NCI-H2107 treated with DMSO at 0.1 percent for 48 hours (cell line): ENCODE data around the gene NSDHL.
"Not testable (repeated sequence)": the region's sequence is repeated elsewhere in the genome, so short reads cannot be mapped to it uniquely, and the experiment has no call there.

Source experiments
- DNase-seq: peaks from one replicate; lab custom pipeline; 2025; ENCODE audit not compliant: unreplicated experiment; lab: John Stamatoyannopoulos, UW

NSDHL gene

GRCh38 chrX:152910018-152910417, 79.2 kb downstream of the NSDHL start:
- DNase-seq = not testable (repeated sequence)

- DNase-seq = no peak
These were observed 81.2 kb downstream of the NSDHL start for GRCh38 chrX:152912106-152912505.

- DNase-seq = no peak
These were observed 81.8 kb downstream of the NSDHL start for GRCh38 chrX:152912641-152913040.

GRCh38 chrX:152913346-152913745, 82.5 kb downstream of the NSDHL start:
- no peak for DNase-seq

GRCh38 chrX:152913910-152914309, 83.0 kb downstream of the NSDHL start:
- DNase-seq = no peak

- no peak for DNase-seq
These were observed 84.8 kb downstream of the NSDHL start for GRCh38 chrX:152915541-152916241.

- no peak for DNase-seq
These were observed 87.1 kb downstream of the NSDHL start for GRCh38 chrX:152917656-152918579.

- DNase-seq = no peak
These were observed 87.8 kb downstream of the NSDHL start for GRCh38 chrX:152918707-152919106.
